CD4-positive, alpha-beta T cell treated with Interleukin-17A for 4 hours (primary cell): ENCODE measurements around the gene ARHGEF16.

Experiments
- DNase-seq: peaks from one replicate; pipeline ENCODE4 v3.0.0-alpha.2; 2020; ENCODE audit warnings: mixed read lengths

ARHGEF16 gene

DNA sequence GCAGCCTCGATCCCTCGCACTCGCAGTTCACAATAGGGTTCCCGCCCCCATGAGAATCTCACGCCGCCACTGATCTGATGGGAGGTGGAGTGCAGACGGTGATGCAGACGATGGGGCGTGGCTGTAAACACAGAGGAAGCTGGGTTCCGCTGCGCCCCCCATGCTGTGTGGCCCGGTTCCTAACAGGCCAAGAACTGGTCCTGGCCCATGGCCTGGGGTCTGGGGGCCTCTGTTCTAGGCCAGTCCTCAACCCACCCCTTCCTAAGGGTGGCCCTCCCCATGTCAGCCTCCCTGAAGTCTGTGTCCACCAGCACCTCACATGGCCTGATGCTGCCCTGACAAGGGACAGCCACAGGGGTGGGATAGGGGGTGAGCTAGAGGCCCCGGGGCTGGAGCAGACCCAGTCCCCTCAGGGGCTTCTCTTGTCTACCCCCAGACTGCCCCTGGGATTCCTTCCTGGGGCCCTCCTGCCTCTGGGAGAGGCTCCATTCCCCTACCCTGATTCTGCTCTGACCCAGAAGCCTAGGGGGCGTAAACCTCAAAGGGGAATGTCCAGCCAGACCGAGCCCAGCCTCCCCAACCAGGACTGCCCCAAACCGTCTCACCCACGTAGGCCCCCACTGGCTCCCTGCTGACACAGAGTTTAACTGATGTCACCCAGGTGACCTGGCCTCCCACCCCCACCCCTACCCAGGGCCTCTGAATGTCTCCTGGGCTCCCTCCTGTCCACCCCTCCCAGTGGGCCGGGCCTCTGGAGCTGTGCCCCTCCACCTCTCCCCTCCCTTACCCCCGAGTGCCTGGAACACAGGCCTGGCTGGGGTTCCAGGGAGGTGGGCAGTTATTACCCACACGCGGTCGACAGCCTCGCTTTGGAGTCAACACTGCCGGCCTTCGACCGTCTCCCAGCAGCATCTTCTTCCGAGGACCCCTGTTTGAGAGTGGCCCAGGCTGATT lies 14.8 kb upstream of the ARHGEF16 start:
- no peak for DNase-seq

DNA sequence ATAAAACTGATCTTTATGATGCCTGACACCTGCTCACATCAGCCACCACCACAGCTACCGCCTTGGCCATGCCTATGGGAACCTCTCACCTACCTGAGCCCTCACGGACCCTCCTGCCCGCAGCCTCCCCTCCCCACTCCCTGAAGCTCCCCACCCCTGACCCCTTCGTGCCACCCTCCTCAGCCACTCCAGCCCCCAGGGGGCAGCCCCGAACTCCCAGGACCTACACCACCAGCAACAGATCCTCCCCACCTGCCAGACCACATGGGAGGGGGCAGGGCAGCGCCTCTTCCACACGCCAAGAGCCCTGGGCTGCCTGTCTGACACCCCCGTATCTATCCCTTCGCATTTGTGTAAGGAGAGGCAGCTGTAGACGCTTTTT lies 14.2 kb upstream of the ARHGEF16 start:
- no peak for DNase-seq

DNA sequence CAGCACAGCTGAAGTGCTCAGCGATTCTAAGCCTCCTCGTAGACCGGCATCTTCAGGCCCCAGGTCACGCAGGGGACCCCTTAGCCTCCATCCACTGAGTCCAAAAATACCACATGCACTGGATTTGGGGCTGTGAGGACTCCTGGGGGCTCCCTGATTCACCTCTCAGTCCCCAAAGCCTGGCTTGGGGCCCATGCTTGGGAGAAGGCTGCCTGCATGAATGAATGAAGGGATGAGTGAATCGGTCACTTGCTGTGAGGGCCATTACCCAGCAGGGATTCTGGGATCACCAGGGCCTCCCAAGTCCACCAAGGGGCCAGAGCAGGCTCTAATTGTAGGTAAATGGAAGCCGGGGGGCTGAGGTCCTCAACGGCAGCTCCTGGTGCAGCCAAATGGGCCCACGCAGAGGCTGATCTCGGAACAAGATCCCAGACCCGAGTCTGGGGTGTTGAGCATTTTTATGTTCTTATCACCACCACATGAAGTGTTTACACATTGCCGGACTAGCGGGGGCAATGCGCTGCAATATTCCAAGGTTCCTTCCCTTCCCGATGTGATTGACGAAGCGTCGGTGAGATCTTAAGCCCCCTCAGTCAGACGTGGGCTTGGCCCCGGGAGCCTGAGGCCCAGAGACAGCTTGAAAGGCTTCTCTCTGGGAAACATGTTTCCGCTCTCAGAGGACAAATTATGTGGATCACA lies 13.6 kb upstream of the ARHGEF16 start:
- no peak for DNase-seq

DNA sequence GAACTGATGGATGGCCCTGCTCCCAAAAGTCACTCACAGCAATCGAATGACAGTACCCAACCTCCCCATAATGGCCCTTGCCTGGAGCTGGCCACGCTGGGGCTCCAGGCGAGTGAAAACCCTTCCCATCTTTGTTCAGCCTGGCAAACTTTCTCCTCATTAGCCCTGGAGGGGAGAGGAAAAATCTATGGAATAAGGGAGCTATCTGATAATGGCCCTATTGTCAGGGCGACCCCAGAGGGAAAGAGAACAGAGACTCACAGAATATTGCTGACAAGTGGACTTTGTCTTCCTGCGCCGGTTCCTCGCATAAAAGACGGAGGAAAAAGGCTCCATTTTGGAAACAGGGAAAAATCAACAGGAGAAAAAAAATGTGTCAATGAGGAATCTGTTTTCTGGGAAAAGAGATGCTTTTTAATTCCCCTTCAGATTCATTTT lies 13.0 kb upstream of the ARHGEF16 start:
- no peak for DNase-seq

DNA sequence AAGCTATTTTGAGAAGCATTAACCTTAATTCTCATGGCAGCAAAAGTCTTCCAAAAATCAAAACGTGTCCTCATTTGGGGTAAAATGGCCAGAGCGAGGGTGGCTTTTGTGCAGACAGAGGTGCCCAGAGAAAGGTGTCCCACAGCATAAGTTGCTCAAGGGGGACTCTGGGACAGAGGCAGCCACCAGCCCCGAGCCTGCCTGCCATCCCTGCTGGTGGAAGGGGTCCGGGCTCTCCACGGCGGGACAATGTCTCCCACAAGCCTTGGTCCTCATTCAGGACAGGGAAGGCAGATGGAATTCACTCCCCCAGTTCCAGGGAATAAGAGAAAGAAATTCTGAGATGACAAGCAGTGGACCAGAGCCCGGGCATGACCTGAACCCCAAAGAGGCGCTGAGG lies 12.6 kb upstream of the ARHGEF16 start:
- DNase-seq, result no peak

DNA sequence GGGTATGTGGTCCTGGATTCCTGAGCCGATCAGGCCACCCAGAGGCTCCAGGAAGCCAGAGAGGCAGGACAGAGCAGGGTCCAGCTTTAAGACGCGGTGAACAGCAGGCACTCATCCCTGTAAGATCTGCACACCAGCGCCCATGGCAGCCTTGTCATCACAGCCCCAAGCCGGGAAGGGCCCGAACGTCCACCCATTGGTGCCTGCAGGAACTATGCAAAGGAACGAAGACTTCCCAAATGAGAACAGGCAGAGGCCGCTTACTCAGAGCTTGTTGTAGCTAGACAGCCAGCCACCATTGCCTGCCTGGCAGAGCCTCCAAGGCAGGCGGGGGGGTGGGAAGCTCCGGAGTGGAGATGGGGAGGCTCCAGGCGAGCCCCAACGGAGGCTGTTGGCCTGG lies 12.1 kb upstream of the ARHGEF16 start:
- DNase-seq, result no peak

DNA sequence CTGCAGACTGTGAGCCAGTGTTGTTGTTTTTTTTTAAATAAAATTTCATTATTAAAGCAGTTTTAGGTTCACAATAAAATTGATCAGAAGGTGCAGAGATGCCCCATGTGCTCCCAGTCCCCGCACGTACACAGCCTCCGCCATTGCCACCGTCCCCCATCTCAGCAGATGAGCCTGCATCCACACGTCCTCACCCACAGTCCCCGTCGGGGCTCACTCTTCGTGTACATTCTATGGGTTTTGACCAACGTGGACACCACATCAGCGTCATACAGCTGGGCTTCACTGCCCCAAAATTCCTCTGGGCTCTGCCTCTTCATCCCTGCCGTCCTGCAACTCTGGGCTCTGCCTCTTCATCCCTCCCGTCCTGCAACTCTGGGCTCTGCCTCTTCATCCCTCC lies 11.6 kb upstream of the ARHGEF16 start:
- DNase-seq, result no peak

DNA sequence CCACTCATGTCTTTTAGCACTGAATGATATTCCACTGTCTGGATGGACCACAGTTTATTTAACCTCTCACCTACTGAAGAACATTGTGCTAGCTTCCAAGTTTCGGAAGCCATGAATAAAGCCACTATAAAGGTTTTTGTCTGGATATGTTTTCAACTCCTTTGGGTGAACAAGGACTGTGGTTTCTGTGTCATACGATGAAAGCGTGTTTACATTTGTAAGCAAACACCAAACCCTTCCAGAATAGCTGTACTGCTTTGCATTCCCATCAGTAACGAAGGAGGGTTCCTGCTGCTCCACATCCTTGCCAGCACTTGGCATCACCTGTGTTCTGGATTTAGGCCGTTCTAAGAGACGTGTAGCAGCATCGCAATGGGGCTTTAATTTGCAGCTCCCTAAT lies 10.7 kb upstream of the ARHGEF16 start:
- DNase-seq, result no peak

DNA sequence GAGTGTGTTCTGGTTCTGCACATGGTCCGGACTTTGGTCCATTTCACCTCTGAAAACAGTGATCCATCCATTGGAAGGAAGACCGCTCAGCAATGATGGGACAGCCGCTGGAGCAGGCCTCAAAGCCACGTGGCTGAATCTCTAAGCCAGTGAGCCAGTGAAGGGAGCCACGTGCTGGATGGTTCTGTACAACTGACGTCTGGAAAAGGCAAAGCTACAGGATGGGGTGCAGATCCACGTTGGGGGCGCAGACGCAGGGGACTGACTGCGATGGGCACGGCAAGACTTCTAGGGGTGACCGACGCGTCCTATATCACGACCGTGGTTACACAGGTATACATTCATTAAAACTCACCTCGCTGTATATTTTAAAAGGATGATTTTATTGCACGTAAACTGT lies 10.2 kb upstream of the ARHGEF16 start:
- DNase-seq, result no peak

DNA sequence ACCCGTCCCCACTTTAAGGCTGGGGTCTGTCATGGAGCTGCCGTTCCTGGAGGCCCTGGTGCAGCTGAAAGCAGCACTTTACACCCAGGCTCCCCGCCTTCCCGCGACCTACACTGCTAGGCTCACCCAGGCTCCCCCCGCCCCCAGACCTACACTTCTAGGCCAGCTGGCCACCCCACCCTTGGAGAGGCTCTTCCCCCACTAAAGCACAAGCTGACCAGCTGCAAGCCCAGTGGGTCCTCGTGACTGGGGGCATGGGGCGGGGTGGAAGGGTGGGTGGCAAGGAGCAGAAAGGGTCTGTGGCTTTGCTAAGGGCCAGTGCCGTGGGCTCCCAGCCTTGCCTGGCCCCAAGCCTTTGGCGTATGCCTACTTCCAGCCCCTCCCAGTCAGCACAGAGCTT lies 9.7 kb upstream of the ARHGEF16 start:
- DNase-seq, result no peak

DNA sequence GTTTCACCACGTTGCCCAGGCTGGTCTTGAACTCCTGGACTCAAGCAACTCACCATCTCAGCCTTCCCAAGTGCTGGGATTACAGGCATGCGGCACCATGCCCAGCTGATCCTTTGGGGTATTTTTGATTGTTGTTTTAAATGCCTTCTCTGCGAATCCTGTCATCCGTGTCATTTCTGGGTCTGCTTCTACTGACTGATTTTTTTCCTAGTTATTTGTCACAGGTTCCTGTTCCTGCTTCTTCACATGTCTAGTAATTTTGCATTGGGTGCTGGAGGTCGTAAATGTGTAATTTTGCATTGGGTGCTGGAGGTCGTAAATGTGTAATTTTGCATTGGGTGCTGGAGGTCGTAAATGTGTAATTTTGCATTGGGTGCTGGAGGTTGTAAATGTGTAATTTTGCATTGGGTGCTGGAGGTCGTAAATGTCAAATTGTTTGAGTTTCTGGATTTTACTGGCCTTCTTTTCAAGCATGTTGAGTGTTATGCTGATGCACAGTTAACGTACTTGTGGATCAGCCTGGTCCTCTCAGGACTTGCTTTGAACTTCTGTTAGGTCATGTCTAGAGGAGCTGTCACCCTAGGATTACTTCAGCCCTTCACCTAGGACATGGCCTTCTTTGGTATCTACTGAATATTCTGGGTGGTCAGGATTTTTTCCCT lies 4.1 kb upstream of the ARHGEF16 start:
- DNase-seq, result no peak

DNA sequence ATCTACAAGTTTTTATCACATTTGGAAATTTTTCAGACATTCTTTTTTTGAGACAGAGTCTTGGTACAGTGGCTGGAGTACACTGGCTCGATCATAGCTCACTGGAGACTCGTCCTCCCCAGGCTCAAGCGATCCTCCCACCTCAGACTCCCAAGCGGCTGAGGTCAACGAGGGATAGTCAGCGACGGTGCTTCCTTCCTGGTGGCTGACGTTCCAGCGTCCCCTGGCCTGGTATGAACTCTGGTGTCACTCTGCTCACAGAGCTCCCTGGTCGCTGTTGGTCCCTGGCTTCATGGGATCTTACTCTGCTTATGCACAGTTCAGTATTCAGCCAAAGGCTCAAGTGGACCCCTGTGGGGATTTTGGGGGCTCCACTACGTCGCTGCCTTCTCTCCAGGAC lies 3.5 kb upstream of the ARHGEF16 start:
- DNase-seq, result no peak

DNA sequence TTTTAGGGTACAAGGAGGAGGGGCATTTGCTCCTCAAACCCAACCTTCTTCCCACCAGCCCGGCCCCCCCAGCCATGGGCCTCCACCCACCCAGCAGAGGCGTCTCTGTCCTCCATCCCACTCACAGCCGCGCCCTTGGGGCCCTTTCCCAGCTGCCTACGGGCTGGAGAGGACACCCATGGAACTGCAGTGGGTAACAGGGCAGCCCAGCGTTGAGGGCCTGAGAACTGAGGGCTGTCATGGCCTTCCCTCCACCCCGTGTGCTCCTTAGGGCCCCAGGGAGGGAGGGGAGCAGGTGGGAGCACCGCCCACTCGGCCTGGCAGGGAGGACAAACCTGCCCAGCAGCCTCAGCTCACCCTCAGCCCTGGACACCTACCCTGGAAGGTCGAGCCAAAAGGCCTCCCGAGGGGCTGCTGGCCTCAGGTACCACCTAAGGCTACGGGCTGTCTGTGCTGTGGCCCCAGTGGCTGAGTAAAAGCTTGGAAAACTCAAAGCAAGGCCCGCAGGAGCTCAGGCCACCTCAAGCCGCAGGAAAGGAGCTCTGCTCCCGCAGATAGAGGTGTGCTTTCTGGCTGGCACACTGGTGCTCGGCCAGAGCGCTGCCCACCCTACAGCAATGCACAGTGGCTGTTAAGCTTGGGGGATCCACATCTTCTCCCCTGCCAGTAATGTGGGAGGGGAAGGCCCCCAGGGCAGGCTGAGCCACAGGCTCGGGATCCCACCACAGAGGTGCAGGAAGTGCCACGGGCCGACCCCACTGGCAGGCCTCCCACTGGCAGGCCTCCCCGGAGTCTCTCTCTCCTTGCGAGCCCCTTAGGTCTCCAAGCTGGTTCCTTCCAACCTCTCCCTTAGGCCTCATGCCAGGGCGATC lies 2.2 kb upstream of the ARHGEF16 start:
- DNase-seq, result no peak

DNA sequence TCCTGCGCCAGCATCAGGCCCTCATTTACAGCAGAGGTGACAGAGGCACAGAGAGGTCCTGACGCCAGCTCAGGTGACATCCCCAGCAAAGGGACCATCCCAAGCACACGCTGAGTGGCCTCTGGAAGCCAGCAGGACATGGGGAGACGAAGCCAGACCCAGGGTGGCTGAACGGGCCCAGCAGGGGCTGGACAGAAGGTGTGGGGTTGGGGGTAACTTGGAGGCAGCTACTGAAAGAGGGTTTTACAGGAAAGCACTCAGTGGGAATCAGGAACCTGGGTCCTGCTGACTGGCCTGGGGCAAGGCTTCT lies 1.6 kb upstream of the ARHGEF16 start:
- DNase-seq, result no peak

DNA sequence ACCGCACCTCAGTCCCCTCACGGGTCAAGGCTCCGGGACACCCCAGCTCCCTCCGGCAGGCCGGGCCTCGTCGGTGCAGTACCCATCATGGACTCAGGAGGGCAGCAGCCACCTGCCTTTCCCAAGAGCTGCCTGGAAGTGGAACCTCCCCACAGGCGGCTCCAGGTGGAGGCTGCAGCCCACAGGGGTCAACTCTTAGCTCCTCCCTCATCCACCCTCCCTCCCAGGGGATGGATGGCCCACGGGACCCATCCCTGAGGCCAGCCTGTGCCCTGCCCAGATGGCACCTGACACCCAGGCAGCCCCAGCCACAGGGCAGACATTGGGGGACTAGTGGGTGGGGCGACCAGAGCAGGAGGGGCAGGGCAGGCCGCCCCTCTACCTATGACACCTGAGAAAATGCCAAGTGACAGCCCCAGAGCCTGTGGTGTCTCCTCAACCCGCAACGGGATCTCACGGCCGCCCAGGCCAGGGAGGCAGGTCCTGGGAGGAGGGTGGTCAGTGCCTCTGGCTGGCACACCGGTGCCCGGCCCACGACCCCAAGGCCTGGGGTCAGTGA lies 1.2 kb upstream of the ARHGEF16 start:
- peak; percentile 79 for DNase-seq

DNA sequence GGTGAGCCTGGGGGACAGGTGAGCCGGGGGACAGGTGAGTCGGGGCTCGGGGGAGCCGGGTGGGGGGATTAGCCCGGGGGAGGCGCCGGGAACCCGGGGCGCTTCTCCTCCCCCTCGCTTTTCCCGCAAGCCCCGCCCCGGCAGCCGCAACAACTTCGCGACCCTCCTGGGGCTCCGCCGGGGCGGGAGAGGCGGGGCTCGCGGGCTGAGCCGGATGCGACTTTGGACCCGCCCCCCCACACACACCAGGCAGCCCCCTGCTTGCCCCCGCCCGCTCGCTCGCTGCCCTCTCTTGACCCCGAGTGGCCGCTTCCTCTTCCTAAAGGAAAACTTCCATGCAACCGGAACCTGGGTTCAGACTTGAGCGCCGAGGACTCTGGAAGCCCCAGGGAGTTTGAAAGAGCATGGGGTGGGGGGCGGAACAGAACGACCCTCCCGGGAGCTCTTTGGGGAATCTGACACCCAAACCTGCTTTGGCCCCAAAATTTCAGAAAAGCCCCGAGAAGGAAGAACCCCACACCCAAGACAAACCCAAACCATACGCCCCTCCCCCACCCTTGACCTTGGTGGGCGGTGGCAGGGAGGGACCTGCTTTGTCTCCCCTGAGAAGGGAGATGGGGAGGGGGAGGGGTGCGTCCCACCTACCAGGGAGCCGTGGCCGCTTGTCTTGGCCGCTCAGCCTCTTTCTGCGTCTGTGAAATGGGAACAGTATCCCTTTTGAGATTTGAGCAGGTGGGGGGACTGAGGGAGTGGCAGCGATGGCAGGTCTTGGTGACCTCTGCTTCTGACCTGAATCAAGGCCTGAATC lies 550 bp downstream of the ARHGEF16 start:
- peak; percentile 49 for DNase-seq

DNA sequence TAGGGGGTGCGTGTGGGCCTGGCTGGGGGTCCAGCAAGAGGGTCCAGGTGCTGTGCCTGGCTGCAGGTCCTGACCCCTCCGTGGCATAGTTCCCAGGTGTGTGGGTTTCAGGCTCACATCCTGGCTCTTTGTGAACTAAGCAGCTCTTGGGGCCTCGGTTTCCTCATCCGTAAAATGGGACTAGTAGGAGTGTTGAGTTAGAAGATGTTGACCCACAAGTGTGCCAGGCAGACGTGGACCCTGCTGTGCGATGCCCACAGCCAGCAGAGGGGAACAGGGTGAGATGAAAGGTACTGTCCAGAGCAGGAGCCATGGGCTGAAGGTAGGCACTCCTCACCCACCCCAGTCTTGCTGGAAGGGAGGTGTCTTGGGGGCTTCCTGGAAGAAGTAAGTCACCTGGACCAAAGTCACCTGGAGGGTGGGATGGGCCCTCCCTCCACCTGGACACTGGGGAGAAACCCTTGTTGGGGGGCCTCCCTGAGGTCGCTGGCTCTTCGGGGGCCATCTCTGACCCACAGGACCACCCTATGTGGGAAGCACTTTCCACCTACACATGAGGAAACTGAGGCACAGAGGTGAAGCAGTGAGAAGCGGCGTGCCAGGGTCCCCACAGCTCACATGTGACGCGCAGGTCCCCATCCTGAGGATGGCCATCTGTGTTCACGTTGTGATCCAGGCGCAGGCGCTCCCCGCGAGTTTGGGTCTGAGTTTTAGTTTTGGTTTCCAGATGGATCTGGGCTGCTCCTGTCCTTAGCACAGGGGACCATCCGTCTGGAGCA lies 1.4 kb downstream of the ARHGEF16 start:
- no peak for DNase-seq

DNA sequence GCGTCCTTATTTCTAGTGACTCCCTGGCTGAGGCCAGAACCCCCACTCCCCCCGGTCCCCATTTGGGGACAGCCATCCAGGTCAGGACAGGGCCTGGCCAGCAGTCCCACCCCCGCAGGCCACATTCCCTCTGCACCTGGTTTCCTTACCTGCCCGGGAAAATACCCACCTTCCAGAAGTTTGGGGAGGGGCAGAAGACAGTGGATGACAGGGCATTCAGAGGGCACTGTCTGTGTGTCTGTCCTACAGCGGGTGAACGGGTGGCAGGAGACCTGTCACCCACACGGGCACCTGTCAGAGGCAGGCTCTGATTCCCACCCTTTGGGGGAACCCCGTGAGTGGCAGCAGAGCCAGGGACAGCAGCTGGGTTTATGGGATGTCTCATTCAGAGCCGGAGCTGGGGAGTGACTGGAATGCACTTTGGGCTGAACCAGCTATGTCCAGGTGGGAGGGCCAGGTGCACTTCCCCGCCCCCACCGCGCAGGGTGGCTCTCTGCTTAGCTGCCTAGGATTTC lies 2.0 kb downstream of the ARHGEF16 start:
- DNase-seq, result no peak

DNA sequence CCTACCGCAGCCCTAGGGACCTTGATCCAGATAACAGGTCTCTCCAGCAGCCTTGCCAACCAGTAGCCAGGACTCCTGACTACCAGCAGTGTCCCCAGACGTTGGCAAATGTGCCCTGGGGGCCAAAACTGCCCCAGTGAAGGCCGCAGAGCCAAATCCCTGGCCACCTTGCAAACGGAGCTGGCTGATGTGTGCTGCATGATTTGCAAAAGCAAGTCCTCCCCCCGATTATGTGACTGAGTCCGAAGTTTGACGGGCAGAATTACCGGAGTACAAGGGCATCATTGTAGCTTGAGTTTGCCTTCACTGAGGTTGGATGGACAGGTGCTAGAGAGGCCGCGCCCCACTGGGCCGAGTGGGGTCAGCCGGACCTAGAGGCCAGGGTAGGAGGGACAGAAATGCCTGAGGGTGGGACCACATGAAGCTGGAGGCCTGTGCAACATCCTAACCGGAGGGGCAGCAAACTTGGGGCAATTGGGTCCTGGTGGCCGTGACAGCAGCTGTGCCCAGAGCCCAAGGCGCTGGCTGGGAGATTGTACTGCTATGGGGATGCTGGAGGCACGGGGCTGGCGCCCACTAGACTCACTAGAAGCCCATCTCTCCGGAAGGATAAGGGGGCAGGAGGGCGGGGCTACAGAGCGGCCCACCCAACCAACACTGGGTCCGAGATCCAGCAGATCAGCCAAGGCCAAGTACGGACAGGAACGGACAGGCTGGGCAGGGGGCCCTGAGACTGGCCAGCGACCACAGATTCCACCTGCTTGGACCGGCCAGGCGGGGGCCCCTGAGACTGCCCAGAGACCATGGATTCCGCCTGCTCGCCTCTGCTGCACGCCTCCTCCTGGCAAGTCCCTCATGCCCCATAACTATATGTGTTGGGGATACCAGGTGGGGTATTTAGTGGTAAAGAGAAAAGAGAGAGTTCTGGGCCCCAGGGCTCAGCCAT lies 2.8 kb downstream of the ARHGEF16 start:
- no peak for DNase-seq
